Measurements from ENCODE around the gene RELA. TPM values are rescaled to one million over a fixed set of nuclear protein-coding genes. Genes with fewer than 3 reads are reported as not detected.
A peak's percentile ranks its signal among the peaks of the same experiment; 100 is the strongest.

The RELA gene
- total and polyA plus RNA-seq, 2 experiments from 2014 or later, result 18.5 to 22.8 TPM

DNA sequence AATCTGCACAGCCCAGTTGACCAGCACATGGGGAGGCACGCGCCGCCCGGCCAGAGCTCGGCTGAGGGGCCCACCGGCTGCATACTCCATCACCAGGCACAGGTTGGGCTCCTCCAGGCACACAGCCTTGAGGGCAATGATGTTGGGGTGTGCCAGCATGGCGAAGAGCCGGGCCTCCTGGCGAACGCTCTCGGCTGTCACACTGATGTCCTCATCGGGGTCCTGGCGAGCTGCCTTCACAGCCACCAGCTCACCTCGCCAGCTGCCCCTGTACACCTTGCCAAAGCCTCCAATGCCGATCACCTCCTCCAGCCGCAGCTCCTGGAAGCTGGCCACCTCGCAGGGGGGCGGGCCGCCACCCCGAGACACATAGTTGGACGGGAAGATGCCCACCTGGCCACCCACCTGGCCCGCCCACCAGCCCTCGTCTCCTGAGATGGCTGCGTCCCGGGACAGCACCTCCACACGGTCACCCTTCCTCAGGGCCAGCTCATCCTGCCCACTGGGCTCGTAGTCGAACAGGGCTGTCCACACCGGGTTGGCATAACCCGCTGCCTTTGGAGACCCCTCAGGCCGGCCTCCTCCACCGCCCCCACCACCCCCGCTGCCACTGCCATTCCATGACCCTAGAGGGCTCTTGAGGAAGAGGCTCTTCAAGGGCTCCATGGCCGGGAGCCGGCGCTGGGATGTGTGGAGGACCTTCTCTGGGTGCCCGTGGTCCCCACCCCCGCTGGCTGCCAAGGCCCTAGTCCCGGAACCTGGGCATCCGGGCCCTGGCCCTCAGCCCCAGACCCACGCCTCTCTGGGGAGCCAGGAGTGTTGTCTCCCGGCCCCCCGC, 49.4 kb downstream of the RELA start:
- peak overlapping the region; percentile 74 for H3K27ac ChIP-seq (ENCODE audit: low read depth)
- peak; percentile 45 for DNase-seq (ENCODE audit: low spot score)
- H3K79me2 ChIP-seq (replicated peaks; ENCODE audit: insufficient read depth), result peaks cover 28% of the 10 kb centered on the region
- TF ChIP-seq ZNF114 (CRISPR knock-in tag; IDR thresholded peaks at IDR 0.05) (no peak), JUNB (IDR thresholded peaks at IDR 0.05; ENCODE audit: unreplicated experiment) (no peak), CREB1 (CRISPR knock-in tag; IDR thresholded peaks at IDR 0.05; ENCODE audit: low read depth) (no peak), EZH2phosphoT487 (IDR thresholded peaks at IDR 0.05; ENCODE audit: unreplicated experiment) (no peak), NANOG (IDR thresholded peaks at IDR 0.05; ENCODE audit: borderline replicate concordance) (no peak), ZNF331 (CRISPR knock-in tag; IDR thresholded peaks at IDR 0.05; ENCODE audit: low read depth) (no peak), POLR2AphosphoS5 (IDR thresholded peaks at IDR 0.05; ENCODE audit: low read depth) (no peak), STAT1 (IDR thresholded peaks at IDR 0.05; ENCODE audit: unreplicated experiment) (no peak)
- TF ChIP-seq, protein P1, sequence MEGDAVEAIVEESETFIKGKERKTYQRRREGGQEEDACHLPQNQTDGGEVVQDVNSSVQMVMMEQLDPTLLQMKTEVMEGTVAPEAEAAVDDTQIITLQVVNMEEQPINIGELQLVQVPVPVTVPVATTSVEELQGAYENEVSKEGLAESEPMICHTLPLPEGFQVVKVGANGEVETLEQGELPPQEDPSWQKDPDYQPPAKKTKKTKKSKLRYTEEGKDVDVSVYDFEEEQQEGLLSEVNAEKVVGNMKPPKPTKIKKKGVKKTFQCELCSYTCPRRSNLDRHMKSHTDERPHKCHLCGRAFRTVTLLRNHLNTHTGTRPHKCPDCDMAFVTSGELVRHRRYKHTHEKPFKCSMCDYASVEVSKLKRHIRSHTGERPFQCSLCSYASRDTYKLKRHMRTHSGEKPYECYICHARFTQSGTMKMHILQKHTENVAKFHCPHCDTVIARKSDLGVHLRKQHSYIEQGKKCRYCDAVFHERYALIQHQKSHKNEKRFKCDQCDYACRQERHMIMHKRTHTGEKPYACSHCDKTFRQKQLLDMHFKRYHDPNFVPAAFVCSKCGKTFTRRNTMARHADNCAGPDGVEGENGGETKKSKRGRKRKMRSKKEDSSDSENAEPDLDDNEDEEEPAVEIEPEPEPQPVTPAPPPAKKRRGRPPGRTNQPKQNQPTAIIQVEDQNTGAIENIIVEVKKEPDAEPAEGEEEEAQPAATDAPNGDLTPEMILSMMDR (conservative IDR thresholded peaks at IDR 0.05; ENCODE audit: low read depth in 2 of 2), result no peak
- TF ChIP-seq, protein P2, sequence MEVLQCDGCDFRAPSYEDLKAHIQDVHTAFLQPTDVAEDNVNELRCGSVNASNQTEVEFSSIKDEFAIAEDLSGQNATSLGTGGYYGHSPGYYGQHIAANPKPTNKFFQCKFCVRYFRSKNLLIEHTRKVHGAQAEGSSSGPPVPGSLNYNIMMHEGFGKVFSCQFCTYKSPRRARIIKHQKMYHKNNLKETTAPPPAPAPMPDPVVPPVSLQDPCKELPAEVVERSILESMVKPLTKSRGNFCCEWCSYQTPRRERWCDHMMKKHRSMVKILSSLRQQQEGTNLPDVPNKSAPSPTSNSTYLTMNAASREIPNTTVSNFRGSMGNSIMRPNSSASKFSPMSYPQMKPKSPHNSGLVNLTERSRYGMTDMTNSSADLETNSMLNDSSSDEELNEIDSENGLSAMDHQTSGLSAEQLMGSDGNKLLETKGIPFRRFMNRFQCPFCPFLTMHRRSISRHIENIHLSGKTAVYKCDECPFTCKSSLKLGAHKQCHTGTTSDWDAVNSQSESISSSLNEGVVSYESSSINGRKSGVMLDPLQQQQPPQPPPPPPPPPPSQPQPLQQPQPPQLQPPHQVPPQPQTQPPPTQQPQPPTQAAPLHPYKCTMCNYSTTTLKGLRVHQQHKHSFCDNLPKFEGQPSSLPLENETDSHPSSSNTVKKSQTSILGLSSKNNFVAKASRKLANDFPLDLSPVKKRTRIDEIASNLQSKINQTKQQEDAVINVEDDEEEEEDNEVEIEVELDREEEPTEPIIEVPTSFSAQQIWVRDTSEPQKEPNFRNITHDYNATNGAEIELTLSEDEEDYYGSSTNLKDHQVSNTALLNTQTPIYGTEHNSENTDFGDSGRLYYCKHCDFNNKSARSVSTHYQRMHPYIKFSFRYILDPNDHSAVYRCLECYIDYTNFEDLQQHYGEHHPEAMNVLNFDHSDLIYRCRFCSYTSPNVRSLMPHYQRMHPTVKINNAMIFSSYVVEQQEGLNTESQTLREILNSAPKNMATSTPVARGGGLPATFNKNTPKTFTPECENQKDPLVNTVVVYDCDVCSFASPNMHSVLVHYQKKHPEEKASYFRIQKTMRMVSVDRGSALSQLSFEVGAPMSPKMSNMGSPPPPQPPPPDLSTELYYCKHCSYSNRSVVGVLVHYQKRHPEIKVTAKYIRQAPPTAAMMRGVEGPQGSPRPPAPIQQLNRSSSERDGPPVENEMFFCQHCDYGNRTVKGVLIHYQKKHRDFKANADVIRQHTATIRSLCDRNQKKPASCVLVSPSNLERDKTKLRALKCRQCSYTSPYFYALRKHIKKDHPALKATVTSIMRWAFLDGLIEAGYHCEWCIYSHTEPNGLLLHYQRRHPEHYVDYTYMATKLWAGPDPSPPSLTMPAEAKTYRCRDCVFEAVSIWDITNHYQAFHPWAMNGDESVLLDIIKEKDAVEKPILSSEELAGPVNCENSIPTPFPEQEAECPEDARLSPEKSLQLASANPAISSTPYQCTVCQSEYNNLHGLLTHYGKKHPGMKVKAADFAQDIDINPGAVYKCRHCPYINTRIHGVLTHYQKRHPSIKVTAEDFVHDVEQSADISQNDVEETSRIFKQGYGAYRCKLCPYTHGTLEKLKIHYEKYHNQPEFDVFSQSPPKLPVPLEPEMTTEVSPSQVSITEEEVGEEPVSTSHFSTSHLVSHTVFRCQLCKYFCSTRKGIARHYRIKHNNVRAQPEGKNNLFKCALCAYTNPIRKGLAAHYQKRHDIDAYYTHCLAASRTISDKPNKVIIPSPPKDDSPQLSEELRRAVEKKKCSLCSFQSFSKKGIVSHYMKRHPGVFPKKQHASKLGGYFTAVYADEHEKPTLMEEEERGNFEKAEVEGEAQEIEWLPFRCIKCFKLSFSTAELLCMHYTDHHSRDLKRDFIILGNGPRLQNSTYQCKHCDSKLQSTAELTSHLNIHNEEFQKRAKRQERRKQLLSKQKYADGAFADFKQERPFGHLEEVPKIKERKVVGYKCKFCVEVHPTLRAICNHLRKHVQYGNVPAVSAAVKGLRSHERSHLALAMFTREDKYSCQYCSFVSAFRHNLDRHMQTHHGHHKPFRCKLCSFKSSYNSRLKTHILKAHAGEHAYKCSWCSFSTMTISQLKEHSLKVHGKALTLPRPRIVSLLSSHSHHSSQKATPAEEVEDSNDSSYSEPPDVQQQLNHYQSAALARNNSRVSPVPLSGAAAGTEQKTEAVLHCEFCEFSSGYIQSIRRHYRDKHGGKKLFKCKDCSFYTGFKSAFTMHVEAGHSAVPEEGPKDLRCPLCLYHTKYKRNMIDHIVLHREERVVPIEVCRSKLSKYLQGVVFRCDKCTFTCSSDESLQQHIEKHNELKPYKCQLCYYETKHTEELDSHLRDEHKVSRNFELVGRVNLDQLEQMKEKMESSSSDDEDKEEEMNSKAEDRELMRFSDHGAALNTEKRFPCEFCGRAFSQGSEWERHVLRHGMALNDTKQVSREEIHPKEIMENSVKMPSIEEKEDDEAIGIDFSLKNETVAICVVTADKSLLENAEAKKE (CRISPR knock-in tag; IDR thresholded peaks at IDR 0.05), result no peak
- H3K4me3 ChIP-seq, result peak overlapping the region; percentile 59
- Mint-ChIP-seq H3K4me3 (peak overlapping the region; percentile 65), H3K36me3 (ENCODE audit: low read depth) (peaks cover 13% of the 10 kb centered on the region; the same call in 2 of the 3 replicates), H3K4me1 (peaks cover 16% of the 10 kb centered on the region), H3K9me3 (no peaks in the 10 kb centered on the region; the same call in 2 of the 3 replicates), H3K27me3 (ENCODE audit: insufficient read depth, low read depth, poor library complexity) (peaks cover 24% of the 10 kb centered on the region), H3K27ac (no peak overlapping the region)
- H3K27me3 ChIP-seq (ENCODE audit: insufficient read depth), result no peaks in the 10 kb centered on the region
- H3K4me2 ChIP-seq, result peak overlapping the region; percentile 81
- peak; percentile 0 for ATAC-seq
- H3K36me3 ChIP-seq (ENCODE audit: insufficient read depth), result no peaks in the 10 kb centered on the region; the same call in 1 of the 2 replicates
- H3K9me2 ChIP-seq (ENCODE audit: insufficient read depth), result no peaks in the 10 kb centered on the region
- peaks cover 14% of the 10 kb centered on the region for H4K20me1 ChIP-seq (replicated peaks; ENCODE audit: insufficient read depth)
- H2AFZ ChIP-seq, result 0 out of 2 replicates have a peak overlapping the region, but pooled peaks have one; percentile 59
- peaks cover 11% of the 10 kb centered on the region for H3F3A ChIP-seq (replicated peaks; ENCODE audit: low read depth)
- H3K4me1 ChIP-seq (ENCODE audit: insufficient read depth), result peaks cover 14% of the 10 kb centered on the region; the same call in 1 of the 2 replicates
